HG03280 (cell line): ENCODE measurements around the gene OTOF.

Source experiments
- ATAC-seq: cut with Tn5 transposase; IDR thresholded peaks from one replicate; pipeline ENCODE4 v1.9.1; 2021; ENCODE audit warnings: mild to moderate bottlenecking, moderate library complexity; ENCODE audit not compliant: unreplicated experiment

The OTOF gene

DNA sequence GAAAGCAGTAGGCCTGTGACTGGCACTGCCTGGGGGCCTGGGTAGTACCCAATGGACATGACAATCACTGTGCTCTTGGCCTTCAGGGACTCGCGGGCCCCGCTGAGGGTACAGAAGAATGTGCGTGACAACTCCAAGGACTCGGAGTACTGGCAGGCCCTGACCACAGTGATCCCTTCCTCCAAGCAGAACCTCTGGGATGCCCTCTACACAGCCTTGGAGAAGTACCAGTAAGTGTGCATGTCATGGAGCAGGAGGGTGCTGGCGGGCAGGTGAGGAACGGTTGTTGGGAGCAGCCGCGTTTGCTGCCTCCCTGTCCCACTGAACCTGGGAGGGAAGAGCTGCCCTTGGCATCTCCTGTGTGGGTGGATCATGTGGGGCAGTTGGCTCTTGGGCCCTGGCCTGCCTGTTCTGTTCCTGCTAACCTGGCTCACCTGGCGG is 23.3 kb downstream of the OTOF start:
- ATAC-seq, result no peak

DNA sequence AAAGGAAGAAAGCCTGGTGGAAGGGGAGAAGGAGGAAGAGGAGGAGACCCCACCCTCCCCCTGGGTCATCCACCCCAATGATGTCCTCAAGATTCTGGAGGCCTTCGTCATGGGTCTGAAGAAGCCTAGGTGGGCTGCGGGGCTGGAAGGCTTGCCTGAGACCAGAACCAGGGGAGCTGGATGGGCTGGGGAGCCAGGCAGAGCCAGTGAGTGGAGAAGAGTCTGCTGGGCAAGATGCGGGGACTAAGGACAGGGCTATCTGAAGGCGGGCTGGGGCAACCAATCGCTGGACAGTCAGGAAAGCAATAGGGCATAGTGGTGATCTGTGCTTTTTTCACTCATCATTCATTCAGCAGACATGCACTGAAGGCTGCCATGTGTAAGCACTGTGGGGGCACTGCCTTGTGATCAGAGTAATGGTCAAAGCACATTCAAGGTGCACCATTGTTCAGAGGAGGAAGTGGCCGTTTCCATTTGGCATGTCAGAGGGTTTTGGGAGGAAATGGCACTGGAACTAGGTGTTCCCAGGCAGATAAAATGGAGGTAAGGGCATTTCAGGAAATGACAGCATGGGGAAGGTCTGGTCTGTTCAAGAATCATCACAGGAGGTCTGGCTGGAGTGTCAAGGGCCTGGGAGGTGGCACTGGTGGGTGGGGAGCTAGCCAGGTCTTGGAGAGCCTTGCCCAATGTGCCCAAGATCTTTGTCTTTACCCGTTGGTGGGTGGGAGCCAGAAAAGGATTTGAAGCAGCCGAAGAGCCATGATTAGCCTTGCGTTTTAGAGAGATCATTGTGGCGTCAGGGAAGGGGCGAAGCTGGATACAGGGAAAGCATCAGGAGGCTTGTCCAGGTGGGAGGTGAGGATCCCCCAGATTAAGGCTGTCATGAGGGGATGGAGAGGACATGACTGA is 24.2 kb downstream of the OTOF start:
- no peak for ATAC-seq

- ATAC-seq, result no peak
These were observed 26.2 kb downstream of the OTOF start for GRCh38 chr2:26451700-26452099.

DNA sequence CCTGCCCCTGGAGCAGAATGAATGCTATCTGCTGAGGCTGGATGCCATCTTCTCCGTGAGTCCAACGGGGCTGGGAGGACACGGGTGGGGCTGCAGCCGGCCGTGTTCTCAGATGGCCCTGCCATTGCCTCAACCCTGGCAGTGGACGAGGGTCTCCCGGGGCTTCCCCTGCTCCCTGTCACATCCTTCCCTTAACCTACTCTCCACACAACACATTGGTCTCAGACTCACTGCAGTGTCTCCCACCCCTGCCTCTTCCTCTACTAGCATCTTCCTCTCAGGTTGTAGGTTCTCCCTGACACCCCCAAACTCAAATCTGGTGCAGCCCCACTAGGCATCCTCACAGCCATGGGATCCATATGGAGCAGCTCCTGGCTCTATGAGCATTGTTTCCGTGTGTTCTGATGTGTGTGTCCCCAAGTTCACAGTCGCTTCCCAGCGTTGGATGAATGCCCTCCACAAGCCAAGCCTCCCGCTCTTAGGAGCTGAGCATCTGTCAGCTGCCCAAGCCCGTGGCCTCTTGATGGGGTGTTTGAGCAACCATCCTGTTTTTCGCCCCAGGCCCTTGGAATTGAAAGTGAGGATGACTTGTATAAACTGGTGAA is 27.8 kb downstream of the OTOF start:
- ATAC-seq, result no peak

DNA sequence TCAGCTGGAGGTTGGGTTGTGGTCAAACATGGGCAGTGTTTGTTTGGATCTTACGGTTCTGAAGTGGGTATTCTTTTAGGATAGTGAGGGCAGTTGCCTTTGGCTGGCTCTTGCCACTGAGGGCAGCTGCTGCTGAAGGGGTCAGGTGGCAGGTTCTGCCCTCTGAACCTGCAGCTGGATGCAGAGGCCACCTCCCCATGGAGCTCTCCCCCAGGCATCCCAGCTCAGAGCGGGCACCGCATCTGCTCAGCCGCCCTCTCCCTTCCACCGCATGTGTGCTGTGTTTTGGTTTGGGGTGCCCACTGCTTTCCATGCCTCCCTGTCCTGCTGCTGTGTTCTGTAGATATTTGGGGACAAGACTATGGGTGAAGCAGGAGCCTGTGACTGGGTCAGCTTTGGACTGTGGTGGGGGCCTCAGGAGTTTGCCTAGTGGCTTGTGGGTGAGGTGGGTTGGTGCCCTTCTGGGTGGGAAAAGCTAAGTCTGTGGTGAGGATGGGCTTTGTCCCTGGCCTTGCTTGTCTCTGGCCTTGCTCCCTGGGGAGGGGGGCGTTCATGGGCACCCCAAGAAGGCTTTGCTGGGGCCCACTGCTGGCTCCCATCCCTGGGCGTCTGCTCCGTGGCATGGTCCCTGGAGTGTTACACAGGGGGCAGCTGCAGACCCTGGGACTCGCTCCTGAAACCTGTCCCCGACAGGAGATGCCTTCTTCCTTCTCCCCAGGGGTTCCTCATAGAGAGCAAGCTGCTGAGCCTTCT is 28.5 kb downstream of the OTOF start:
- ATAC-seq, result no peak

- ATAC-seq, result no peak
These were observed 29.3 kb downstream of the OTOF start for GRCh38 chr2:26448651-26449050.

DNA sequence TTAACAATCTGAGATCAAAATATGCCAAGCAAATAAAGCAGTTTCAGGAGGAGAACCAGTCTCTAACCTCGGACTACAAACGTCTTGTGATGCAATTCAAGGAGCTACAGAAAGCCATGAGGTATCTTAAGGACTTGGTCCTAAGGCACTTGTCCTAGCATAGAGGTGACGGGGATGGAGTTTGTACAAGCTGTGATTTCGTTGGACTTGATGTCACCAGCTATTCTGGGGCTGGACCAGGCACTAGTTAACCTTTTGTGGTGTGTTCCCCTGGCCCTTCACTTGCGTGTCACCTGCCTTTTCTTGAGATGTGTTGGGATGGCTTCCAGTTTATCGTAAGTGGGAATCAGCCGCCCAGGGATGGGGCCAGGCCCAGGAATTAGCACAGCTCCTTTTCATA is 33.7 kb downstream of the OTOF start:
- ATAC-seq, result no peak

DNA sequence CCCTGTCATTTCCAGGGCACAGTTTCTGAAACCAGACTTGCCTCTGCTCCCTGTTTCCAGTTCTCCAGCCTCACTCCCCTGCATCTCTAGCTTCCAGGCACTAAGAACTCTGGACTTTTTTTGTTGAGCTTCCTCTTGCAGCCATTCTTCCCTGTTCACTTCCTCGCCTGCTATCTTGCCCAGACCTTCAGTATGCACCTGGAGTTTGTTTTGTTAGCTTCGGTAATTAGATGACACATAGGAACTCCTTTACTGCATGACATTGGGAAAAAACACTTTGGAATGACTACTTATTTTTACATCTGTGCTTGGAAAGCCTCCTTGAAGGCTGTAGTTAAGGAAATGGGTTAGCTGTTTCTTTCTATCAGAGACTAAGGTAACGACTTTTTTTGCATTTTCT is 35.2 kb downstream of the OTOF start:
- no peak for ATAC-seq

DNA sequence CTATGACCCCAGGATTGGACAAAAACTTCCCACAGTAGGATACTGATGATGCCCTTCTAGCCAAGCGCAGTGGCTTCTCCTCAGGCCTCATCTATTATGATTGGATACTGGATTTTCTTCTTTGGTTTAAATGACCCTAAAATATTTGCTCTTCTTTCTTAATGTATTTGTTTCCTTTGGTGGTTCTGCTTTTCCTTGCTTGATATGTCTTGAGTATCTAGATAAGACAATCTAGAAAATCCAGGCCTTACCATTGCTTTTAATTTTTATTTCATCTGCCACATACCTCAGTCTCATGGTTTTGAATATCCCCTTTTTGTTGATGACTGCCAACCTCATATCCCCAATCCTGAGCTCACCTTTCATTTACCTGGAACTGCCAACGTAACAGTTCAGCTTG is 35.6 kb downstream of the OTOF start:
- ATAC-seq, result no peak

DNA sequence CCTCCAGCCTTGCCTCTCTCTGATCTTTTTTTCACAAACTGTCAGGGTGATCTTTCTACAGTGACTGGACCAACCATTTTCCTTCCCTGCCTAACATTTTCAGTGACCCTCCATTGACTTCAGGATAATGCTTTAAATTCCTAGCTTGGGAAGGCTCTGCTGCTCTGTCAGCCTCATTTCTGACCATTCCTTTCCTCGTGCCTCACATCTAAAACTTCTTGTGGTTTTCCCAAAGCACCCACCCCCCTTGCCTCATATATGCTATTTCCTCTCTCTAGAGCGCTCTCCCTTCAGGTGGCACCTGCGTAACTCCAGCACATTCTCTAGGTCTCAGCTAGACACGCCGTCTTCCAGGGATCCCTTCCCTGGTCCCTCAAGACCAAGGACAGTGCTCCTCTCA is 39.0 kb downstream of the OTOF start:
- no peak for ATAC-seq

GRCh38 chr2:26438526-26438925 is 39.4 kb downstream of the OTOF start:
- no peak for ATAC-seq

- no peak for ATAC-seq
These were observed 42.8 kb downstream of the OTOF start for GRCh38 chr2:26435106-26435505.

DNA sequence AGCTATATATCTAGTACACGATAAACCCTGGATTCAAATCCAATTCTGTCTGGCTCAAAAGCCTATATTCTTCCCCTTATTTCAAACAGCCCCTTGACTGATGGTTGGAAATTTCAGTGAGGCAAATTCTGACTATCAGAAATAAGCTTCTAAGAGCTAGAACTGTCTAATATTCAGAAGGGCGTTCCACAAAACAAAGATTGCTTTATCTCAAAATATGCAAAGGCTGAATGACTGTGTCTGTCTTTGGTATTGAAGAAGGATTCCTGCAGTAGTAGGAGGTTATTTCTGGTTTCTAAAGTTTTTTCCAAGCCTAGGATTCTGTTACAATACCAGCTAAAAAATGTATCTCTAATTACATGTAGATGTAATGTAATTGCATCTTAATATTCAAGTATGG is 45.1 kb downstream of the OTOF start:
- ATAC-seq, result no peak

- ATAC-seq, result no peak
These were observed 45.6 kb downstream of the OTOF start for GRCh38 chr2:26432363-26432762.

DNA sequence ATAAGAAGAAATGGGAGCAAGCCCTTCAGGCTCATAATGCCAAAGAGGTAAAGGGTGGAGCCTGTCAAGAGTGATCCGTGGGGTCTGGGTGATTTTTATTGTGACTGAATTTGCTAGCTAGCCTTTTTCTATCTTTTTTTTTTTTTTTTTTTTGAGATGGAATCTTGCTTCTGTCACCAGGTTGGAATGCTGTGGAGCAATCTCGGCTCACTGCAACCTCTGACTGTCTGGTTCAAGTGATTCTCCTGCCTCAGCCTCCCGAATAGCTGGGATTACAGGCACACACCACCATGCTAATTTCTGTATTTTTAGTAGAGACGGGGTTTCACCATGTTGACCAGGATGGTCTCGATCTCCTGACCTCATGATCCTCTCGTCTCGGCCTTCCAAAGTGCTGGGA is 47.1 kb downstream of the OTOF start:
- no peak for ATAC-seq

DNA sequence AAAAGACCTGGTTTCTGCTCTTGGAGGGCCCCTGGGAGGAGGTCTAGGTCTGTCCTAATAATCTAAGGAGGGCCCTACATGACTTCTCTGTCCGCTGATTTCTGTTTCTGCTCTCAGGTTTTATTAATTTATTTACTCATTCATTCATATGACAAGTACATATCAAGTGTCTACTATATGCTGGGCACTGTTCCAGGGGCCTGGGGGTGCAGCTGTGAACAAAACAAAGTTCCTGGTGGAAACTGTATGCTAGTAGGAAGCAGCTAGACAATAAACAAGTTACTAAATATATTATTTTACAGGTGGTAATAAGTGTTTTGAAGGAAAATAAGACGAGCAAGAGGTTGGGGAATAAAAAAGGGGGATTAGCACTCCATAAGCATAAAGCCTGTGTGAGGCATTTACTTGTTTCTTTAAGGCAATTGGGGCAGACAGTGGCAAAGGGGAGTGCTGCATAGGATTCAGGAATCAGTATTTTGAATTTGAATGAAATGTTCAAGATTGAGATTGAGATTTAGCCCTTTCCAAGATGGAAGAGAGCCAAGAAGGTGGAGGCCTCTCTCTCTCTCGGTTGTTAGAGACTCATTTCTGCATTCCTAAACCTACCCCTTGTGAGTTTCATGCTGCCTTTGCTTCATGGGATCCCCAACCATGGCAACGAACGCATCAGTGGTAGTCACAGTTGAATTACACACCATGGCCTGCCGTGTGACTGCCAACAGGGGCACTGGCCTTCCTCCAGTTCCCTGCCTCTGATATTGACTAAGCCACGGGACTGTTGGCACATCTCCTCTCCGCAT is 47.9 kb downstream of the OTOF start:
- no peak for ATAC-seq

- ATAC-seq, result no peak
These were observed 49.1 kb downstream of the OTOF start for GRCh38 chr2:26428846-26429245.

GRCh38 chr2:26424221-26424620 is 53.7 kb downstream of the OTOF start:
- no peak for ATAC-seq

- no peak for ATAC-seq
These were observed 54.2 kb downstream of the OTOF start for GRCh38 chr2:26423750-26424149.

GRCh38 chr2:26422947-26423629 is 54.8 kb downstream of the OTOF start:
- ATAC-seq, result no peak
